Measurements from ENCODE around the gene PRKCA.

The PRKCA gene

DNA sequence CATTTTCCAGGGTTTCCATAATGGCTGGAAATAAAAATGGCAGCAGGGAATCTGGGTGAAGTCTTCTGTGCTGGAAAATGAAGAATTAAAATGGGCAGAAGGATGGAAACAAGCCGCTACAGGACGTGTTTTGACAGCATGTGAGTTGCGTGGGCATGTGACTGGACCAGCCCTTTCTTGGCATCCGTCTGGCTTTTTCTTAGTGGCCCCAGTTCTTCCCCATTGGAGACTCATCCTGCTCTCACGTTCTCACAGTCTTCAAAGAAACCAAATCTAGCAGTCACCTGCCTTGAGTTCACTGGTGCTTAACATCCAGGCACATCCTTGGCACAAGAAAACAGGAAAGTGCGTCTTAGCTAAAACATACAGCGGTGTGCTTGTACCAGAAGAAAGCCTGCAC lies 352.4 kb downstream of the PRKCA start:
- Histone ChIP-seq H3K4ac (ENCODE audit: low read depth, low read length) (no peak overlapping the region), H4K91ac (ENCODE audit: low read depth, low read length) (no peak overlapping the region), H2BK12ac (ENCODE audit: low read length) (no peak overlapping the region), H3K18ac (ENCODE audit: low read length) (no peak overlapping the region), H3K79me2 (ENCODE audit: control insufficient read depth, insufficient read depth, low read length, poor library complexity) (no peaks in the 10 kb centered on the region), H3K79me1 (ENCODE audit: low read length) (no peaks in the 10 kb centered on the region), H4K12ac (ENCODE audit: low read depth, low read length) (no peak overlapping the region), H3K14ac (ENCODE audit: low read length) (no peak overlapping the region), H3K4me1 (ENCODE audit: control insufficient read depth in 1 of 2, insufficient read depth in 2 of 2, low read length in 2 of 2) (no peaks in the 10 kb centered on the region), H2BK120ac (ENCODE audit: insufficient read depth, low read length, poor library complexity) (no peak overlapping the region), H3K4me3 (ENCODE audit: low read depth, low read length) (no peak overlapping the region), H2AK5ac (ENCODE audit: low read length) (no peak overlapping the region), H2AFZ (ENCODE audit: insufficient read depth, low read length, poor library complexity) (no peak overlapping the region), H3K27ac (ENCODE audit: low read depth, low read length) (no peak overlapping the region), H3K23ac (ENCODE audit: low read length) (no peak overlapping the region), H3K4me2 (ENCODE audit: low read length) (no peak overlapping the region), H3K27me3 (ENCODE audit: insufficient read depth, low read length) (no peaks in the 10 kb centered on the region), H3K9ac (ENCODE audit: low read length) (no peak overlapping the region), H2BK5ac (ENCODE audit: low read depth, low read length, poor library complexity) (no peak overlapping the region), H4K8ac (ENCODE audit: low read depth, low read length) (no peak overlapping the region), H3K9me3 (ENCODE audit: insufficient read depth, low read depth, low read length) (no peaks in the 10 kb centered on the region), H3K36me3 (ENCODE audit: control insufficient read depth in 1 of 2, insufficient read depth in 2 of 2, low read length in 2 of 2) (no peaks in the 10 kb centered on the region)
- no peak for DNase-seq
- WGBS (ENCODE audit: extremely low coverage, insufficient coverage, insufficient read length) = no CpG with 5 or more reads among the region's 7 CpGs

DNA sequence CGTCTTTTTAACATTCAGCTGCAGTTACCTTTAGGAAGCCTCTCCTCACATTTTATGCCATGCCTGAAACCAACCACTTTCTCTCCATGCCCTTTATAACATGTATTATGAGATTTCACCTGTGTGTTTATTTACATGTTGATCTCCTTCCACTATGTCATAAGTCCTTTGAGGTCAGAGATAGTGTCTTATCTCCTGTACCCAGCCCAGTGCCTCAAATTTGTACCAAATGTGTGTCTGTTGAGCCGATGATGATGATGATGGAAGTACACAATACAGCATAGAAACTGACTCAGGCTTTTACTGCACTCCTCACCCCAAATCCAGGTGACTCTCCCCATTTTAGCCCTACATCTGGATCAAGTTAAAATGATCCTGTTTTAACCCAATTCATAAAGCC lies 353.0 kb downstream of the PRKCA start:
- no peak for DNase-seq
- Histone ChIP-seq H4K91ac (ENCODE audit: low read depth, low read length) (no peak overlapping the region), H3K23ac (ENCODE audit: low read length) (peak overlapping the region; percentile 37), H2AK5ac (ENCODE audit: low read length) (no peak overlapping the region), H3K18ac (ENCODE audit: low read length) (no peak overlapping the region), H3K9me3 (ENCODE audit: insufficient read depth, low read depth, low read length) (no peaks in the 10 kb centered on the region), H4K8ac (ENCODE audit: low read depth, low read length) (no peak overlapping the region), H3K4ac (ENCODE audit: low read depth, low read length) (no peak overlapping the region), H3K14ac (ENCODE audit: low read length) (no peak overlapping the region), H3K27ac (ENCODE audit: low read depth, low read length) (no peak overlapping the region), H3K36me3 (ENCODE audit: control insufficient read depth in 1 of 2, insufficient read depth in 2 of 2, low read length in 2 of 2) (no peaks in the 10 kb centered on the region), H4K12ac (ENCODE audit: low read depth, low read length) (no peak overlapping the region), H3K9ac (ENCODE audit: low read length) (no peak overlapping the region), H3K27me3 (ENCODE audit: insufficient read depth, low read length) (no peaks in the 10 kb centered on the region), H3K79me2 (ENCODE audit: control insufficient read depth, insufficient read depth, low read length, poor library complexity) (no peaks in the 10 kb centered on the region), H3K4me3 (ENCODE audit: low read depth, low read length) (no peak overlapping the region), H2BK12ac (ENCODE audit: low read length) (no peak overlapping the region), H2BK5ac (ENCODE audit: low read depth, low read length, poor library complexity) (no peak overlapping the region), H3K4me2 (ENCODE audit: low read length) (no peak overlapping the region), H3K79me1 (ENCODE audit: low read length) (no peaks in the 10 kb centered on the region), H3K4me1 (ENCODE audit: control insufficient read depth in 1 of 2, insufficient read depth in 2 of 2, low read length in 2 of 2) (no peaks in the 10 kb centered on the region), H2AFZ (ENCODE audit: insufficient read depth, low read length, poor library complexity) (no peak overlapping the region), H2BK120ac (ENCODE audit: insufficient read depth, low read length, poor library complexity) (no peak overlapping the region)
- WGBS (ENCODE audit: extremely low coverage, insufficient coverage, insufficient read length) = no CpG with 5 or more reads among the region's 2 CpGs

DNA sequence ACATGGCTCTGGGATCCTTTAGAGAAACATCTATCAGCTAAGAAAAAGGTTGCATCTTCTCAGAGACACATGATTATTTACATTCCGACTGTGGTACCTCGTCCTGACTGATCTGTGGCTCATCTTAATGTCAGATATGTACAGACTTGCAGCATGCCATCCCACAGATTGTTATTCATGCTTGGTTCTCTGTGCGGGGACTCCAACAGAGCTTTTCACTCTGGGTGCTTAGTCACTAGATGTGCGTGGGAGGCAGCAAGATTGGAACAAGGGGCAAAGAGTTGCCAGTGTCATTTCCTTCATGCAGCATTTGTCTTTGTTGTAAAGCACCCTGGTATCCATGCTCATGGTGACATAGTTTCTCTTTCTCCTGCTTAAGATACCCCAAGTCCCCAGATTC lies 353.4 kb downstream of the PRKCA start:
- no peaks in the 10 kb centered on the region for H3K79me2 ChIP-seq (ENCODE audit: control insufficient read depth, insufficient read depth, low read length, poor library complexity)
- H2BK120ac ChIP-seq (ENCODE audit: insufficient read depth, low read length, poor library complexity) = no peak overlapping the region
- no peaks in the 10 kb centered on the region for H3K4me1 ChIP-seq (ENCODE audit: control insufficient read depth in 1 of 2, insufficient read depth in 2 of 2, low read length in 2 of 2)
- no peak overlapping the region for H3K27ac ChIP-seq (ENCODE audit: low read depth, low read length)
- no peak overlapping the region for H3K4me3 ChIP-seq (ENCODE audit: low read depth, low read length)
- no peaks in the 10 kb centered on the region for H3K79me1 ChIP-seq (ENCODE audit: low read length)
- no peak overlapping the region for H4K12ac ChIP-seq (ENCODE audit: low read depth, low read length)
- no CpG with 5 or more reads among the region's 4 CpGs for WGBS (ENCODE audit: extremely low coverage, insufficient coverage, insufficient read length)
- no peak overlapping the region for H3K23ac ChIP-seq (ENCODE audit: low read length)
- no peak overlapping the region for H2BK5ac ChIP-seq (ENCODE audit: low read depth, low read length, poor library complexity)
- no peak overlapping the region for H2AK5ac ChIP-seq (ENCODE audit: low read length)
- H3K18ac ChIP-seq (ENCODE audit: low read length) = no peak overlapping the region
- no peaks in the 10 kb centered on the region for H3K36me3 ChIP-seq (ENCODE audit: control insufficient read depth in 1 of 2, insufficient read depth in 2 of 2, low read length in 2 of 2)
- H3K9me3 ChIP-seq (ENCODE audit: insufficient read depth, low read depth, low read length) = no peaks in the 10 kb centered on the region
- H2BK12ac ChIP-seq (ENCODE audit: low read length) = no peak overlapping the region
- H3K27me3 ChIP-seq (ENCODE audit: insufficient read depth, low read length) = no peaks in the 10 kb centered on the region
- H3K4ac ChIP-seq (ENCODE audit: low read depth, low read length) = no peak overlapping the region
- DNase-seq = no peak
- H4K91ac ChIP-seq (ENCODE audit: low read depth, low read length) = no peak overlapping the region
- no peak overlapping the region for H3K14ac ChIP-seq (ENCODE audit: low read length)
- no peak overlapping the region for H3K4me2 ChIP-seq (ENCODE audit: low read length)
- H2AFZ ChIP-seq (ENCODE audit: insufficient read depth, low read length, poor library complexity) = no peak overlapping the region
- H4K8ac ChIP-seq (ENCODE audit: low read depth, low read length) = no peak overlapping the region
- no peak overlapping the region for H3K9ac ChIP-seq (ENCODE audit: low read length)

DNA sequence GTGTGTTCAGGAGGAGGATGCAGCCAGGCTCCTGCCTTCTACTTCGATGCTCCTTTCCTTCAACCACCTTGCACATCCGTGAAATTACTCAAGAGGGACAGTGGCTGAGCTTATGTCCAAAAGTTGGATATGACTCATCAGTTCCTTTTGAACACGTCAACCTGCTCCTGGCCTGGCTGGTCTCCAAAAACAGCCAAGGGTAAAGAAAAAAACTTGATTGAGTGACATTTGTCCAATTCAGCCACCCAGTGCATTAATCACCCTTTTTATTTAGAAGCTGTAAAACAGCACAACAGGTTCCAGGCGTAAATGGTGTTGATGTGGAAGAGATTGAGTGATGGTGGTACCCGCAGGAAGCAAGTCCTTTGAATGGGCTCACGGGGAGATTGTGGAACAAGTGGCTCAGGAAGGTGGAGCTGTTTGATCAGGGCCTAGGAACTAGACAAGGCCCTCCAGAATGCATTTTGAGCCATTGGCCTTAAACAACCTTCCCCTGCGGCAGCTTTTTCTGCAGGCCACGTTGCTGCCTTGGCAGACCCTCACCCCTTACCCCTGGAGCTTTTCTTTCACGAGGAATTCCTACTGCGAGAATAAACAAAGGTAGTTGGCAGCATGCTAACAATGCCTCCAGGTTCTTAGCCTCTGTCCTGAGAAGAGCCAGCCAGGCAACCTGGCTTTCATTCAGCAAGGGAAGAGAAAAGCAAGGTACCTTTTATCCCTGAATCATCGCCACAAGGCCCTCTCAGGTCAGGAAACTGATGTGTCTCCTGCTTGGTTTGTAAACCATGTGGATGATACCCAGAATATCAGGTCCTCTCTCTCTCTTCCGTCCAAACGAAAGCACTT lies 359.2 kb downstream of the PRKCA start:
- H2BK12ac ChIP-seq (ENCODE audit: low read length) = no peak overlapping the region

More for the DNA sequence above, 359.2 kb downstream of the PRKCA start:
- Histone ChIP-seq H3K4me2 (ENCODE audit: low read length) (no peak overlapping the region), H3K36me3 (ENCODE audit: control insufficient read depth in 1 of 2, insufficient read depth in 2 of 2, low read length in 2 of 2) (no peaks in the 10 kb centered on the region), H3K27ac (ENCODE audit: low read depth, low read length) (no peak overlapping the region), H4K12ac (ENCODE audit: low read depth, low read length) (no peak overlapping the region), H3K9me3 (ENCODE audit: insufficient read depth, low read depth, low read length) (no peaks in the 10 kb centered on the region), H3K79me2 (ENCODE audit: control insufficient read depth, insufficient read depth, low read length, poor library complexity) (no peaks in the 10 kb centered on the region), H4K91ac (ENCODE audit: low read depth, low read length) (no peak overlapping the region), H3K4me1 (ENCODE audit: control insufficient read depth in 1 of 2, insufficient read depth in 2 of 2, low read length in 2 of 2) (no peaks in the 10 kb centered on the region), H2AK5ac (ENCODE audit: low read length) (no peak overlapping the region), H3K4me3 (ENCODE audit: low read depth, low read length) (no peak overlapping the region), H2BK120ac (ENCODE audit: insufficient read depth, low read length, poor library complexity) (no peak overlapping the region), H3K23ac (ENCODE audit: low read length) (no peak overlapping the region), H4K8ac (ENCODE audit: low read depth, low read length) (no peak overlapping the region), H2AFZ (ENCODE audit: insufficient read depth, low read length, poor library complexity) (no peak overlapping the region), H3K18ac (ENCODE audit: low read length) (no peak overlapping the region), H3K4ac (ENCODE audit: low read depth, low read length) (no peak overlapping the region), H3K79me1 (ENCODE audit: low read length) (no peaks in the 10 kb centered on the region), H3K9ac (ENCODE audit: low read length) (no peak overlapping the region), H2BK5ac (ENCODE audit: low read depth, low read length, poor library complexity) (no peak overlapping the region), H3K14ac (ENCODE audit: low read length) (no peak overlapping the region), H3K27me3 (ENCODE audit: insufficient read depth, low read length) (no peaks in the 10 kb centered on the region)
- WGBS (ENCODE audit: extremely low coverage, insufficient coverage, insufficient read length) = no CpG with 5 or more reads among the region's 13 CpGs
- DNase-seq = peak in 1 of 2 donors; percentile 59

Measured in trophoblast cell (in vitro differentiated cells and primary cell).